PC-3 (cell line): ENCODE measurements around the gene PXDC1. TPM values are rescaled to one million over a fixed set of nuclear protein-coding genes. Genes with fewer than 3 reads are reported as not detected.

ENCODE experiments used
- ATAC-seq: fragments of 200-7000 bp; cut with Tn5 transposase; 2 replicates; pipeline ENCODE4 v1.9.1; 2020; ENCODE audit warnings: mild to moderate bottlenecking, moderate library complexity
- BruUV-seq: library from RNA; stranded (reverse); fragments of 400-500 nt; replicated peaks from 2 replicates; lab custom pipeline; 2021; lab: Mats Ljungman, UMichigan
- CTCF ChIA-PET: fragments of 300-600 bp; sonication (Branson Sonifier 250); formaldehyde crosslinking; loops from one replicate; lab custom pipeline; 2022; ENCODE audit warnings: antibody characterized with exemption; lab: Charles Lee
- POLR2A ChIA-PET: fragments of 300-600 bp; sonication (Branson Sonifier 250); formaldehyde crosslinking; loops from one replicate; lab custom pipeline; 2022; ENCODE audit warnings: antibody characterized with exemption; ENCODE audit not compliant: unreplicated experiment; lab: Charles Lee
- DNase-seq: peaks from one replicate; pipeline ENCODE4 v3.0.0-alpha.2; 2015
- H2AFZ ChIP-seq: fragments of 300-600 bp; sonication (generic); 2 replicates; pipeline ENCODE4 v1.6.0; 2016; ENCODE audit warnings: antibody characterized with exemption, low read length
- H3F3A ChIP-seq: fragments of 300-600 bp; sonication (generic); one replicate; pipeline ENCODE4 v1.6.0; 2017; ENCODE audit warnings: antibody characterized with exemption, low read length, control low read depth, mild to moderate bottlenecking; ENCODE audit not compliant: unreplicated experiment
- H3K27ac ChIP-seq: fragments of 300-600 bp; sonication (generic); 2 replicates; pipeline ENCODE4 v1.5.1; 2016; ENCODE audit warnings: mild to moderate bottlenecking, low read length
- H3K27me3 ChIP-seq: fragments of 300-600 bp; sonication (generic); 2 replicates; pipeline ENCODE4 v1.6.1; 2016; ENCODE audit warnings: low read length, mixed read lengths
- H3K36me3 ChIP-seq: fragments of 300-600 bp; sonication (generic); 2 replicates; pipeline ENCODE4 v1.6.1; 2016; ENCODE audit warnings: low read depth, mixed run types, low read length, mixed read lengths
- H3K4me1 ChIP-seq: fragments of 300-600 bp; sonication (generic); 2 replicates; pipeline ENCODE4 v1.5.1; 2016; ENCODE audit warnings: low read length; ENCODE audit not compliant: insufficient read depth
- H3K4me2 ChIP-seq: fragments of 300-600 bp; sonication (generic); 2 replicates; pipeline ENCODE4 v1.6.0; 2016; ENCODE audit warnings: low read length
- H3K4me3 ChIP-seq: fragments of 300-600 bp; sonication (generic); 2 replicates; pipeline ENCODE4 v1.5.1; 2016; ENCODE audit warnings: mild to moderate bottlenecking, low read length, mixed read lengths
- H3K79me2 ChIP-seq: fragments of 300-600 bp; sonication (generic); 2 replicates; pipeline ENCODE4 v1.6.1; 2017; ENCODE audit warnings: low read length, mixed read lengths
- H3K9ac ChIP-seq: fragments of 300-600 bp; sonication (generic); 2 replicates; pipeline ENCODE4 v1.6.0; 2016; ENCODE audit warnings: mild to moderate bottlenecking, low read length
- H3K9me2 ChIP-seq: fragments of 300-600 bp; sonication (generic); replicated peaks from 2 replicates; pipeline ENCODE4 v1.6.1; 2016; ENCODE audit warnings: mixed run types, low read length, mixed read lengths
- H3K9me3 ChIP-seq: fragments of 300-600 bp; sonication (generic); 2 replicates; pipeline ENCODE4 v1.6.1; 2016; ENCODE audit warnings: low read length, mixed read lengths
- H4K20me1 ChIP-seq: fragments of 300-600 bp; sonication (generic); 2 replicates; pipeline ENCODE4 v1.6.1; 2016; ENCODE audit warnings: low read length, mixed read lengths
- EZH2 ChIP-seq: fragments of 300-600 bp; sonication (generic); IDR thresholded peaks from one replicate; pipeline ENCODE4 v1.6.1; 2017; ENCODE audit warnings: antibody characterized with exemption, mild to moderate bottlenecking, low read length; ENCODE audit not compliant: unreplicated experiment
- EZH2phosphoT487 ChIP-seq: fragments of 300-600 bp; sonication (generic); IDR thresholded peaks from 2 replicates; pipeline ENCODE4 v1.6.1; 2018; ENCODE audit warnings: mild to moderate bottlenecking, antibody characterized with exemption, low read length, borderline replicate concordance
- intact Hi-C: fragments of 100-400 bp; cut with micrococcal nuclease; formaldehyde crosslinking; loops from 2 replicates; pipeline ENCODE4 v1.9.0; 2023
- total RNA-seq: library from RNA; depleted of rRNA; stranded (reverse); fragments of >200 nt; gene quantifications from 2 replicates; pipeline ENCODE4 v1.2.3, GENCODE V29; 2014
- TF ChIP-seq, protein P1 (sequence below): fragments of 300-600 bp; sonication (generic); conservative IDR thresholded peaks from 2 replicates; pipeline ENCODE4 v1.5.1; 2017; ENCODE audit warnings: antibody characterized with exemption, low read depth, mild to moderate bottlenecking, low read length

Gene PXDC1
- total RNA-seq, 1 experiment from 2014 or later = 46.2 TPM

DNA sequence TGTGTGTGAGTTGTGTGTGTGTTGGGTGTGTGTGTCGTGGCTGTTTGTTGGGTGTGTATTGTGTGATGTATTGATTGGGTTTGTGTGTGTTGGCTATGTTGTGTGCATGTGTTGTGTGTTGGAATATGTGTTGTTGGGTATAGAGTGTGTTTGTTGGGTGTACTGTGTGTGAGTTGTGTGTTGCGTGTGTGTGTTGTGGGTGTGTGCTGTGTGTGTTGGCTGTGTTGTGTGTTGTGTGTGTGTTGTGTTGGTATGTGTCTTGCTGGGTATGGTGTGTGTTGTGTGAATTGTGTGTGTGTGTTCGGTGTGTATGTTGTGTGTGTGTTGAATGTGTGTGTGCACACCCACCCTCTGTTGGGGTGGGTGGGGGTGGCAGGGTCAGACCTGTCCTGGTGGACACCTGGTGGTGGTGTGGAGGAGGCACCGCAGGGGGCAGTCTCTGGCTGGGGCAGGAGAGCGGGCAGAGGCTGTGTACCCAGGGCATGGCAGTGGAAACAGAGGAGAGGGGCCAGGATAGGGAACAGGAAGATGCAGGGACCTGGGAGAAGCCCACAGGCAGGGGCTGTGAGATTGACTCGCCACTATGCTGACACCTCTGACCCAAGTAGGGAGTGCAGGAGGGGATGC lies 25.5 kb upstream of the PXDC1 start:
- POLR2A ChIA-PET = no interaction called here
- TF ChIP-seq, protein P1, sequence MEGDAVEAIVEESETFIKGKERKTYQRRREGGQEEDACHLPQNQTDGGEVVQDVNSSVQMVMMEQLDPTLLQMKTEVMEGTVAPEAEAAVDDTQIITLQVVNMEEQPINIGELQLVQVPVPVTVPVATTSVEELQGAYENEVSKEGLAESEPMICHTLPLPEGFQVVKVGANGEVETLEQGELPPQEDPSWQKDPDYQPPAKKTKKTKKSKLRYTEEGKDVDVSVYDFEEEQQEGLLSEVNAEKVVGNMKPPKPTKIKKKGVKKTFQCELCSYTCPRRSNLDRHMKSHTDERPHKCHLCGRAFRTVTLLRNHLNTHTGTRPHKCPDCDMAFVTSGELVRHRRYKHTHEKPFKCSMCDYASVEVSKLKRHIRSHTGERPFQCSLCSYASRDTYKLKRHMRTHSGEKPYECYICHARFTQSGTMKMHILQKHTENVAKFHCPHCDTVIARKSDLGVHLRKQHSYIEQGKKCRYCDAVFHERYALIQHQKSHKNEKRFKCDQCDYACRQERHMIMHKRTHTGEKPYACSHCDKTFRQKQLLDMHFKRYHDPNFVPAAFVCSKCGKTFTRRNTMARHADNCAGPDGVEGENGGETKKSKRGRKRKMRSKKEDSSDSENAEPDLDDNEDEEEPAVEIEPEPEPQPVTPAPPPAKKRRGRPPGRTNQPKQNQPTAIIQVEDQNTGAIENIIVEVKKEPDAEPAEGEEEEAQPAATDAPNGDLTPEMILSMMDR = peak; percentile 26; the same call in 1 of the 2 replicates
- TF ChIP-seq EZH2 = no peak
- DNase-seq = no peak

DNA sequence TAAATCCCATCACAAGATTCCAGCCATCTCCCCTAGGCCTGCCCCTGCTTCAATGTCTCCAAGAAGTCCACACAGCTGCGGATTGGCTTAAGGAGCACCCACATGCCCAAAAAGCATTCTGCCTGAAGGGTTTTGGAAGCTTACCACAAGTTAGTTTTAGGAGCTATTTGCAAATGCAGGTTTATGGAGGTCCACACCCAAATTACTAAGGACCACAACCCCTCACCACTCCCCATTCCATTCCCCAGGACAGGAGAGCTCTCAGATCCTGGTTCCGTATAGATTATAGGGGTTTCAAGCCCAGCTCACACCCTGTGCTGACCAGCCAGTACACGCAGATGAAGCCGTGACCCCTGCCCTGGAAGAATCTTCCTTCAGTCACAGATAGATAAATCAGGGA lies 24.3 kb upstream of the PXDC1 start:
- no peak for TF ChIP-seq EZH2phosphoT487
- TF ChIP-seq EZH2 = no peak
- TF ChIP-seq, protein P1 = no peak
- Histone ChIP-seq H3K36me3 (no peaks in the 10 kb centered on the region), H2AFZ (no peak overlapping the region), H3K9me3 (no peaks in the 10 kb centered on the region), H3K79me2 (no peaks in the 10 kb centered on the region), H3K9ac (no peak overlapping the region), H3K4me3 (no peak overlapping the region), H4K20me1 (no peaks in the 10 kb centered on the region), H3F3A (no peaks in the 10 kb centered on the region), H3K4me2 (no peak overlapping the region), H3K27ac (no peak overlapping the region), H3K4me1 (no peaks in the 10 kb centered on the region), H3K9me2 (no peaks in the 10 kb centered on the region), H3K27me3 (no peaks in the 10 kb centered on the region)
- ATAC-seq (peak; percentile 37; the same call in 1 of the 2 replicates), DNase-seq (no peak)
- POLR2A ChIA-PET = interaction anchor here (0.6 kb wide), 1 partner anchor 219 kb away, joined by 3 read pairs; no protein-coding TSS in a partner anchor
- intact Hi-C loops = no loop called here
- no TSS peak for BruUV-seq
- CTCF ChIA-PET = interaction anchor here (1.1 kb wide), 1 partner anchor 73 kb away, joined by 4 read pairs; no protein-coding TSS in a partner anchor

More for the DNA sequence above, 25.5 kb upstream of the PXDC1 start:
- no peak overlapping the region for H3K27ac ChIP-seq
- intact Hi-C loops = no loop called here
- no TSS peak for BruUV-seq
- no peaks in the 10 kb centered on the region for H4K20me1 ChIP-seq
- no peak overlapping the region for H3K4me2 ChIP-seq
- CTCF ChIA-PET = no interaction called here
- H3K9me3 ChIP-seq = no peaks in the 10 kb centered on the region
- no peaks in the 10 kb centered on the region for H3K36me3 ChIP-seq
- H3K27me3 ChIP-seq = no peaks in the 10 kb centered on the region
- no peak overlapping the region for H3K4me3 ChIP-seq
- no peaks in the 10 kb centered on the region for H3K4me1 ChIP-seq
- no peaks in the 10 kb centered on the region for H3F3A ChIP-seq
- H3K9me2 ChIP-seq = no peaks in the 10 kb centered on the region
- ATAC-seq = no peak
- H3K79me2 ChIP-seq = no peaks in the 10 kb centered on the region
- H2AFZ ChIP-seq = no peak overlapping the region
- H3K9ac ChIP-seq = no peak overlapping the region

DNA sequence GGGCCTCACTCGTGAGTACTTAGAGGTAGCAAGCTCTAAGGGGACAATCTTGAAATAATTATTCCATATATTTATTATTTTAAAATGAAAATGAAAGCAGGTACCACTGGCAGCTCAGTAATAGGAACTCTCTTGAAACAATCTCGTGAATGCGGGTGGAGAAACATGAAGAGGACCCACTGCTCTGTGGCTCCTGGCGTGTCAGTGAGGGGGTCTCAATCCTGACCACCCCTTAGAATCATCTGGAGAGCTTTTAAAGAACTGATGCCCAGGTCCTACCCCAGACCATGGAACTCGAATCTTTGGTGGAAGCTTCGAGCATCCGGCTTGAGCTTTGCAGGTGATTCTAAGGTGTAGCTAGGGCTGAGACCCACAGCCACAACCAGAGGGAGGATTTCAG lies 23.9 kb upstream of the PXDC1 start:
- Histone ChIP-seq H2AFZ (no peak overlapping the region), H3K9me2 (no peaks in the 10 kb centered on the region), H3K9ac (no peak overlapping the region), H3K79me2 (no peaks in the 10 kb centered on the region), H3K27ac (no peak overlapping the region), H3K27me3 (no peaks in the 10 kb centered on the region), H3K9me3 (no peaks in the 10 kb centered on the region), H4K20me1 (no peaks in the 10 kb centered on the region), H3K4me1 (no peaks in the 10 kb centered on the region), H3K4me3 (no peak overlapping the region), H3K36me3 (no peaks in the 10 kb centered on the region), H3F3A (no peaks in the 10 kb centered on the region), H3K4me2 (no peak overlapping the region)
- ChIA-PET POLR2A (no interaction called here), CTCF (interaction anchor here (1.1 kb wide), 1 partner anchor 73 kb away, joined by 4 read pairs; no protein-coding TSS in a partner anchor)
- intact Hi-C loops = no loop called here
- ATAC-seq = no peak
- no peak for DNase-seq
- BruUV-seq = no TSS peak
- TF ChIP-seq EZH2phosphoT487 (no peak), EZH2 (no peak)
- TF ChIP-seq, protein P1 = no peak
